Coronary artery (tissue), 2 donors: ENCODE results near the gene AUP1.

Experiments used
- DNase-seq: peaks from one replicate; pipeline ENCODE4 v3.0.0-alpha.2; 2017; ENCODE audit warnings: low spot score
- H3K27ac ChIP-seq, 2 donors: fragments of 200-600 bp; sonication (generic); one replicate each; pipeline ENCODE4 v1.5.1; 2016 to 2019
- H3K4me3 ChIP-seq: fragments of 200-600 bp; sonication (generic); 2 replicates; pipeline ENCODE4 v1.5.1; 2016; ENCODE audit warnings: mild to moderate bottlenecking, moderate library complexity
- TF ChIP-seq, protein P1 (sequence below): fragments of 200-600 bp; sonication (generic); IDR thresholded peaks from one replicate; pipeline ENCODE4 v1.5.1; 2019; ENCODE audit warnings: antibody characterized with exemption

Gene AUP1

DNA sequence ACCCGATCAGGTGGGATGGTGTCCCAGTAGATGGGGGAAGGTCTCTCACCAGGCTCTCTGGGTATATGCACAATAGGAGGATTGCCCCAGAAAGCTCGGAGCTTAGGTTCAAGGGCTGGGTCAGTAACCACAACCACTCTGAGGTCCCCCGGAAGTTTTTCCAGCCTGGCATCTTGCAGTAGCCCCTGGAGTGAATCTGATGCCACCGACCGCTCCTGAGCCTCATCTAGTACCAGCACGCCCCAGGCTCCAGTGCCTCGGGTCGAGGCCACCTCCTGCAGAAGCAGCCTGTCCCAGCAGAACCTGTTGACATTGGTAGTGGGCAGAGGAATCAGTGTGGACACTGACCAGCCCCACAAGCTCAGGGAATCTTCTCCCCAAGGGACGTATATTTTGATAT is 5.5 kb downstream of the AUP1 start:
- TF ChIP-seq, protein P1, sequence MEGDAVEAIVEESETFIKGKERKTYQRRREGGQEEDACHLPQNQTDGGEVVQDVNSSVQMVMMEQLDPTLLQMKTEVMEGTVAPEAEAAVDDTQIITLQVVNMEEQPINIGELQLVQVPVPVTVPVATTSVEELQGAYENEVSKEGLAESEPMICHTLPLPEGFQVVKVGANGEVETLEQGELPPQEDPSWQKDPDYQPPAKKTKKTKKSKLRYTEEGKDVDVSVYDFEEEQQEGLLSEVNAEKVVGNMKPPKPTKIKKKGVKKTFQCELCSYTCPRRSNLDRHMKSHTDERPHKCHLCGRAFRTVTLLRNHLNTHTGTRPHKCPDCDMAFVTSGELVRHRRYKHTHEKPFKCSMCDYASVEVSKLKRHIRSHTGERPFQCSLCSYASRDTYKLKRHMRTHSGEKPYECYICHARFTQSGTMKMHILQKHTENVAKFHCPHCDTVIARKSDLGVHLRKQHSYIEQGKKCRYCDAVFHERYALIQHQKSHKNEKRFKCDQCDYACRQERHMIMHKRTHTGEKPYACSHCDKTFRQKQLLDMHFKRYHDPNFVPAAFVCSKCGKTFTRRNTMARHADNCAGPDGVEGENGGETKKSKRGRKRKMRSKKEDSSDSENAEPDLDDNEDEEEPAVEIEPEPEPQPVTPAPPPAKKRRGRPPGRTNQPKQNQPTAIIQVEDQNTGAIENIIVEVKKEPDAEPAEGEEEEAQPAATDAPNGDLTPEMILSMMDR: no peak
- H3K4me3 ChIP-seq: no peak overlapping the region
- no peak for DNase-seq
- no peak overlapping the region for H3K27ac ChIP-seq

DNA sequence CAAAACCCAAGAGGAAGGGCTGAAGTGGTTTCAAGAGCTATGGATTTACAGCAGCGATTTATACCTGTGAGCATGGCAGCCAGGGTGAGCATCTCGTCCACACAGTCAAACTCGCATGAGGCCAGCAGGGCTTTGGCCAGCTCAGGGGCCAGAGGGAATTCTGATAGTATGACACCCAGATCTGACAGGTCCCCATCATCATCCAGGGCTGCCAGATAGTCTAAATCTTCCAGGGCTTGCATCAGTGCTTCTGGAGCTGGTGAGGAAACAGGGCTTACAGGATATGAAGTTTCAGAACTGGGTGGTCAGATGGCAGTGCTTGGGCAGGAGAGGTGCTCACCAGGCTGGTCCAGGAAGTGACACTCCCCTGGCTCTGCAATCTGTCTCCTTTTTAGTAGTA is 7.0 kb downstream of the AUP1 start:
- TF ChIP-seq, protein P1: no peak
- no peak for DNase-seq
- Histone ChIP-seq H3K4me3 (no peak overlapping the region), H3K27ac (no peak overlapping the region)

DNA sequence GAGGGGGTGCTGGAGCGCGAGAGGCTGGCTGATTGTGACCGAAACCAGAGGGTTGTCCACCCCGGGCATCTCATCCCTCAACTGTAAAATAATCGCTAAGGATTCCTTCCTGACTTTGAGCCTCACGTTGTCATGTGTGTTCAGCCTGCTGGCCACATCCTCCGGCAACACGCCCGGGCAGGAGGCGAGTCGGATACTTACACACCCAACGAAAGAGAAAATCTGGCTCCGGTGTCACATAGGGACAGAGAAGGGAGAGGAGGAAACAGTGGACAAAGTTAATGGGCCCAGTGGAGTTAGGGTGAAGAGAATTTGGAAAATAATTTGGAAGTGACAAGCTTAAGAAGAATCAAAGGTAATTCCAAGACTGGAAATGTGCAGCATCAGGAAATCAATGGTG is 12.9 kb downstream of the AUP1 start:
- no peak for DNase-seq
- Histone ChIP-seq H3K27ac (no peak overlapping the region), H3K4me3 (peak overlapping the region; percentile 62)
- TF ChIP-seq, protein P1: no peak

DNA sequence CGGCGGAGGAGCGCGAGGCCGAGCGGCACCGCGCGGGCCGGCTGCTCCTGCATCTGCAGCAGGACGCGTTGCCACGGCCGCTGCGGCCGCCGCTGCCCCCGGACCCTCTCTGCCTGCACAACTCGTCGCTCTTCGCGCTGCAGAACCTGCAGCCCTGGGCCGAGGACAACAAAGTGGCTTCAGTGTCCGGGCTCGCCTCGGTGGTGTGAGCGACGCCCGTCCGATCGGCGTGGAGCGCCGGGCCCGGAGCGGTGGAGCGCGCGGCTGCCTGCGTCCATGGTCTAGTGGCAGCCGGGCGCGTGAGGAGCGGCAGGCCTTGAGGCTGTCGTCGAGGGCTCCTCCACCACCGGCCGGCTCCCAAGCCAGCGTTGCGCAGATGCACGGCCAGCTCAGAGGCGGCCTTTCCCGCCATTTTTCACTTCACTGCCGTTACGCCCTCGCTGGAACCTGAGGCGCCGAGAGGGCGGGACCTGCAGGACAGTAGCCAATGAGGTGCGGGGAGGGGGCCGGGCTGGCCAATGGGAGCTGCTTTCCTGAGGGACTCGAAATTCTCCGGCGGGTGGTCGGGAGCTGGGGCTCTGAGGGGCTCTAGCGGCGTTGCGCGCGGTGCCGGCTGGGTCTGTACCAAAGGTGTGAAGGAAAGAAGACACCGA is 13.4 kb downstream of the AUP1 start:
- no peak overlapping the region for H3K27ac ChIP-seq
- TF ChIP-seq, protein P1: no peak
- peak overlapping the region; percentile 62 for H3K4me3 ChIP-seq
- DNase-seq: no peak

DNA sequence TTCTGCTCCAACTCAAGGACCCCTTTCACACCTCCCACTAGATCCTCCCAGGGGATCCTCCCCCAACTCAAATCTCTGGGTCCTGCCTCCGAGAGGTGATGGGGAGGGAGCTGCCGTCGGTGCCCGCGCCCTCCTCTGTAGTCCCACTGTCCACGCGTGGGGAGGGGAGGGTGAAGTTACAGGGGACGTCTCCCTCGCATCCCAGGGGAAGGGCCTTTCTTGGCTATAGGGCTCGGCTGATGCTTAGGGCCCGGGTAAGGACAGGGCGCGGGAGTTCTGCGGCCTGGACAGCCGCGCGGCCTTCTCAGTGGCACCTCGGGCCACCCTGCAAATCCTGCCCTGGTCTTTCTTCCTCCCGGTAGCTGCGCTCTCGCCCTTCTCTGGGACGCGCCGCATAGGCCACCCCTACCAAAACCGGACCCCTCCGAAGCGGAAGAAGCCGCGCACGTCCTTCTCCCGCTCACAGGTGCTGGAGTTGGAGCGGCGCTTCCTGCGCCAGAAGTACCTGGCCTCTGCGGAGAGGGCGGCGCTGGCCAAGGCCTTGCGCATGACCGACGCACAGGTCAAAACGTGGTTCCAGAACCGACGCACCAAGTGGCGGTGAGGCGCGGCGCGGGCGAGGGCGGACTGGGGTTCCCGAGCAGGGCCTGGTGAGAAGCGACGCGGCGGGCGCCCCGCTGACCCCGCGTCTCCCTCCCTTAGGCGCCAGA is 14.1 kb downstream of the AUP1 start:
- no peak overlapping the region for H3K27ac ChIP-seq
- DNase-seq: no peak
- peak overlapping the region; percentile 62 for H3K4me3 ChIP-seq
- TF ChIP-seq, protein P1: no peak

DNA sequence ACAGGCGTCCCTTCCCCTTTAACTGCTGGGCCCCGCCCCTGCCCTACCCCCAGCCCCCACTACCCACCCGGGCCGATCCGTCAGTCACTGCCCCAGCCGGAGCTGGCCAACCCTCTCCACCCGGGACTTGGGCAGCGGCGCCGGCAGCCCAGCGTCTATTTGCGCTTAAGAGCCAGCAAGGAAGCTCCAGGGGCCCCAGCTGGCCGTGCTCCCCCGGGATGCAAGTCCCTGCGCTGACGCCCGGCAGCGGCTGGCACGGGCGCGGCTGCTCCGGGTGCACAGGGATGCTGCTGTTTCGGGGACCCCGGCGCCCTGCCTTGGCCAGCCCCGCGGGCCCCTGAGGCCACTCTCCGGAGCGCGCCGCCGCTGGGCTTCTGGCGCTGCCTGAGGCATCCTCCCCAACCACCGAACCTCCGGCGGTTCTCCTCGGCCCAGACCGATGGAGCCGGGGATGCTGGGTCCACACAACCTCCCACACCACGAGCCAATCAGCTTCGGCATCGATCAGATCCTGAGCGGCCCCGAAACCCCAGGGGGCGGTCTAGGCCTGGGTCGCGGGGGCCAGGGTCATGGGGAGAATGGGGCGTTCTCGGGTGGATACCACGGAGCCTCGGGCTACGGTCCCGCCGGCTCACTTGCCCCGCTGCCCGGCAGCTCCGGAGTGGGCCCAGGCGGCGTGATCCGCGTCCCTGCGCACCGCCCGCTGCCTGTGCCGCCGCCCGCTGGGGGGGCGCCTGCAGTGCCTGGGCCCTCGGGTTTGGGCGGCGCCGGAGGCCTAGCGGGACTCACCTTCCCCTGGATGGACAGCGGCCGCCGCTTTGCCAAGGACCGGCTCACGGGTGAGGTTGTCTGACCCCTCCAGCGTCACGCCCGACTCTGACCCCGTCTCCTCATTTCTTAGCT is 14.9 kb downstream of the AUP1 start, which contains the start of gene TLX2:
Gene TLX2, plus strand, starts transcription at position 83 of the 903 bp plus-strand sequence. Its CDS starts 357 bp downstream, at position 440.
- H3K27ac ChIP-seq: no peak within 1 kb of the TSS
- TF ChIP-seq, protein P1: no peak
- no peak for DNase-seq
- peak within 1 kb of the TSS; percentile 62 for H3K4me3 ChIP-seq
